GM12891 (cell line): ENCODE data around the gene PXDC1.
A peak's percentile ranks its signal among the peaks of the same experiment; 100 is the strongest.

Source experiments
- DNase-seq: peaks from one replicate; pipeline ENCODE4 v3.0.0; 2011; ENCODE audit warnings: low spot score; ENCODE audit not compliant: insufficient read length
- FAIRE-seq: peaks from 2 replicates; lab custom pipeline; 2011; peaks lifted over from hg19 to GRCh38; lab: Jason Lieb, UNC
- PAX5 ChIP-seq: IDR thresholded peaks from 2 replicates; pipeline ENCODE4 v1.6.1; 2011; ENCODE audit warnings: low read length, moderate library complexity, mild to moderate bottlenecking; ENCODE audit not compliant: insufficient read depth, severe bottlenecking
- POLR2A ChIP-seq: IDR thresholded peaks from 2 replicates; pipeline ENCODE4 v1.6.1; 2011; ENCODE audit warnings: low read depth, low read length, control low read depth
- POLR2AphosphoS5 ChIP-seq: IDR thresholded peaks from 2 replicates; pipeline ENCODE4 v1.6.1; 2011; ENCODE audit warnings: low read depth, low read length, control low read depth
- POU2F2 ChIP-seq: IDR thresholded peaks from 2 replicates; pipeline ENCODE4 v1.6.1; 2011; ENCODE audit warnings: low read depth, mild to moderate bottlenecking, control low read depth, low read length, moderate library complexity
- SPI1 ChIP-seq: IDR thresholded peaks from 2 replicates; pipeline ENCODE4 v1.6.1; 2011; ENCODE audit warnings: low read depth, low read length, control low read depth
- TAF1 ChIP-seq: IDR thresholded peaks from 2 replicates; pipeline ENCODE4 v1.6.1; 2011; ENCODE audit warnings: low read depth, low read length, control low read depth

The PXDC1 gene

GRCh38 chr6:3749067-3749841, 2.3 kb downstream of the PXDC1 start:
- FAIRE-seq: no peak
- no peak for DNase-seq

DNA sequence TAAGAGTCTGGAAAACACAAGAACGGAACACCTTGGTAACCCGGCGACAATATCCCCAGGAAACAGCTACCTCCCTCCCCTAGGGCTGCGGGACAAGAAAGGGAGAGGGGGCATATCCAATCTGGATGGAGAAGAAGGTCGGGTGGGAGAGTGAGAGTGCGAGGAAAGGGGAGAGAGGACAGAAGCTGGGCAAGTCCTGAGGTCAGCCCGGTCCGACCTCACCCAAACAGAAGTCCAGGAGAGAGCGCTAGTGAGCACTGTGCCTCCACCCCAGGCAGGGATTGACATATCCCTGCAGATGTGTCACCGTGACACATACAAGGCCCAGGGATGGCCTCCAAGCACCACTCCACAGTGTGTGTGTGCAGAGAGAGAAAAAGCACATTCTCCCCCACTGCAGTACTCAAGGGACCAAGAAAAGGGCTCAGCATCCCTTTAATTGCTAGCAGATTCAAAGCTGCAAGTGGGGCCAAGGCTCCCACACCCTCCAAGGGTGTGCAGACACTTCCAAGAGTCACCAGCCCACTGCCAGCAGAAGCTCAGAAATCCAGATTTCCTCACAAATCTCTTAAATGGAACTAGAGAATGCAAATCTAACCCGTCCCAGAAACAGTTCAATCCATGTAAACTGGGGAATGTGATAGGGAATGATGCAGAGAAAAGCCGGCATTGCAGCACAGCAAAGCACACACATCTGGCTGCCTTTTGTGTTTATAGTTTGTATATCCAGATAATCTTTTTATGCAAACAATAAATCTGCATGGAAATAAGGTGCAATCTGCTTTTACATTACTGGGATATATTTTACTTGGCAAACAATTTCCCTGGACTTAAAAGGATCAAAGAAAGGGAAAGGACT, 3.1 kb downstream of the PXDC1 start:
- peak; percentile 81 for FAIRE-seq
- DNase-seq: no peak
- TF ChIP-seq POU2F2: no peak
- TF ChIP-seq PAX5: no peak
- no peak for TF ChIP-seq POLR2A
- TF ChIP-seq SPI1: no peak
- TF ChIP-seq POLR2AphosphoS5: no peak
- TF ChIP-seq TAF1: no peak

More at GRCh38 chr6:3749067-3749841, 2.3 kb downstream of the PXDC1 start:
- TF ChIP-seq SPI1 (no peak), POU2F2 (no peak), PAX5 (no peak)

DNA sequence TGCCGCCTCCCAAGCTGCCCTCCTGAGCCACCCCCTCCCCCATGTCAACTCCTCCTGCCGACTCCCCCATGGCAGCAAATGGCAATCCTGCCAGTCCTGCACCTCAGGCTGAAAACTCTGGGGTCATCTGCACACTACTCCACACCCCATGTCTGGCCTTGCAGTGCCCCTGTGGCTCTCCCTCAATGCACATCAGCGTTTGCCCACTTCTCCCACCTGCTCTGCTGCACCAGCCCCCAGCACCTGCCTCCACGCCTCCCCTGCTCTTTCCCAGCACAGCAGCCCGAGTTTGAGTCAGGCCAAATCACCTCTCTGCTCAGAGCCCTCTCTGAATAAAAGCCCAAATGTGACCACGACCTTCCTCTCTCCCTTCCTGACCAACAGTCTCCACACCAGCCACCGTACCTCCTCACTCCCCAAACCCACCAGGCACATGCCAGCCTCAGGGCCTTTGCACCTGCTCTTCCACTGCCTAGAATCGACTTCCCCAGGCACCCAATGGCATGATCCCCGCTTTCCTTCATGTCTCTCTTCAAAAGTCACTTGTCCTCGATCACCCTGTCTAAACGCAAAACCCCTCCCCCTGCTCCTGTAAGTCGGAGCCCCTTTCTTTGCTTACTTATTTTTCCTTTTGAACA, 4.3 kb downstream of the PXDC1 start:
- no peak for FAIRE-seq
- DNase-seq: no peak
- no peak for TF ChIP-seq SPI1
- no peak for TF ChIP-seq POLR2A
- TF ChIP-seq POU2F2: no peak
- no peak for TF ChIP-seq POLR2AphosphoS5
- no peak for TF ChIP-seq TAF1
- TF ChIP-seq PAX5: no peak

DNA sequence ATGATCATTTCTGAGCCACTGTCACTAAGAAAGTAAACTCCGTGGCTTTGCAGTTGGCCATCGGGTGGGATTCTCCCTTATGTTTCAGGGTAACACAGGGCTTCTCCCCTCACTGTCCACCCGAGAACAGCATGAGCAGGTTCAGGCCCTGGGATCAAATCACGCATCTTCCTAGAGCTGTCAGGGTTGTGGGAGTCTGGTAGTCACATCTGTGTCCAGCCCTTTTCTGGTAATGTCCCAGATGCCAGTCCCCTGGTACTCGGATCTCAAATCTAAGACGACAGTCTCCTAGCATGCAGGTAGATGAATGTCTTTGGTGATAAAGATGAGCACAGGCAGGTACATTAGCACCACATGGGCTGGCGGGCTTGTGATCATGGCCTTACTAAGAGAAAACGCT, 4.8 kb downstream of the PXDC1 start:
- no peak for FAIRE-seq
- DNase-seq: no peak
- no peak for TF ChIP-seq PAX5
- no peak for TF ChIP-seq POU2F2
- TF ChIP-seq POLR2AphosphoS5: no peak
- TF ChIP-seq TAF1: no peak

- FAIRE-seq (no peak), DNase-seq (no peak)
- TF ChIP-seq PAX5 (no peak), TAF1 (no peak), POLR2AphosphoS5 (no peak), SPI1 (peak; percentile 66)
Measured at GRCh38 chr6:3746119-3746691, 5.3 kb downstream of the PXDC1 start.

- TF ChIP-seq POLR2A (no peak), TAF1 (no peak), PAX5 (no peak), POU2F2 (no peak), SPI1 (no peak), POLR2AphosphoS5 (no peak)
- DNase-seq (no peak), FAIRE-seq (no peak)
Measured at GRCh38 chr6:3745566-3746118, 5.9 kb downstream of the PXDC1 start.

GRCh38 chr6:3744901-3745470, 6.5 kb downstream of the PXDC1 start:
- no peak for DNase-seq
- no peak for TF ChIP-seq POU2F2
- TF ChIP-seq POLR2A: no peak
- no peak for TF ChIP-seq SPI1
- no peak for TF ChIP-seq POLR2AphosphoS5
- TF ChIP-seq PAX5: no peak
- TF ChIP-seq TAF1: no peak
- FAIRE-seq: no peak

GRCh38 chr6:3744211-3744900, 7.2 kb downstream of the PXDC1 start:
- DNase-seq (no peak), FAIRE-seq (no peak)
- TF ChIP-seq POU2F2 (no peak), POLR2A (no peak), SPI1 (no peak), TAF1 (no peak), PAX5 (no peak)

- no peak for DNase-seq
- TF ChIP-seq POU2F2: no peak
- no peak for TF ChIP-seq POLR2AphosphoS5
- TF ChIP-seq POLR2A: no peak
- no peak for TF ChIP-seq SPI1
- no peak for TF ChIP-seq PAX5
- no peak for TF ChIP-seq TAF1
- FAIRE-seq: no peak
Measured at GRCh38 chr6:3743541-3743940, 8.0 kb downstream of the PXDC1 start.
